Right lobe of liver (tissue), 4 donors: ENCODE data around the gene COX20.

Experiments
- POLR2A ChIP-seq: fragments of 450-650 bp; IDR thresholded peaks from one replicate; pipeline ENCODE4 v1.6.1; 2017; ENCODE audit warnings: antibody characterized with exemption, mild to moderate bottlenecking
- TF ChIP-seq, protein P1 (sequence below), 4 donors: fragments of 200-600 bp in 3 of 4; fragments of 450-650 bp in 1 of 4; IDR thresholded peaks; one replicate each; pipeline versions ENCODE4 v1.5.1 to v1.8.0; 2016 to 2022; ENCODE audit warnings: antibody characterized with exemption in 4 of 4, mild to moderate bottlenecking in 2 of 4
- donor health status: DM: no; HTN: no; CAD: no.
- donor health status: DM: no; HTN: no; CAD: no.
- donor health status: DM: no; HTN: yes; CAD: no.

DNA sequence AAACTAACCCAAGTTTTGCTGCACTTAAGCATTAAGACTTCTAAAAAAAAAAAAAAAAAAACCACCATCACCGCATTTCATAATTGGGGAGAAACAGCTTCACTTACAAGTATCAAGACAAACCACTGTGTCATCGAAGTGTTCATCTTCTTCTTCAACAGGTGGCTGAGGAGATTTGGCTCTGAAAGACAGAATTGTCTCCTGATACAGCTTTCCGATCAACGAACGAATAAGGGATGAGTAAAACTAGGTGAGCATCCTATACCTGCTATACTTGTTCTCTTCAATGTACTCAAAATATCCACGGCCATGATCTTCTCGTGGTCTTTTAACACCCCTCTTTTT lies 26.9 kb downstream of the COX20 start:
- no peak for TF ChIP-seq POLR2A
- TF ChIP-seq, protein P1, sequence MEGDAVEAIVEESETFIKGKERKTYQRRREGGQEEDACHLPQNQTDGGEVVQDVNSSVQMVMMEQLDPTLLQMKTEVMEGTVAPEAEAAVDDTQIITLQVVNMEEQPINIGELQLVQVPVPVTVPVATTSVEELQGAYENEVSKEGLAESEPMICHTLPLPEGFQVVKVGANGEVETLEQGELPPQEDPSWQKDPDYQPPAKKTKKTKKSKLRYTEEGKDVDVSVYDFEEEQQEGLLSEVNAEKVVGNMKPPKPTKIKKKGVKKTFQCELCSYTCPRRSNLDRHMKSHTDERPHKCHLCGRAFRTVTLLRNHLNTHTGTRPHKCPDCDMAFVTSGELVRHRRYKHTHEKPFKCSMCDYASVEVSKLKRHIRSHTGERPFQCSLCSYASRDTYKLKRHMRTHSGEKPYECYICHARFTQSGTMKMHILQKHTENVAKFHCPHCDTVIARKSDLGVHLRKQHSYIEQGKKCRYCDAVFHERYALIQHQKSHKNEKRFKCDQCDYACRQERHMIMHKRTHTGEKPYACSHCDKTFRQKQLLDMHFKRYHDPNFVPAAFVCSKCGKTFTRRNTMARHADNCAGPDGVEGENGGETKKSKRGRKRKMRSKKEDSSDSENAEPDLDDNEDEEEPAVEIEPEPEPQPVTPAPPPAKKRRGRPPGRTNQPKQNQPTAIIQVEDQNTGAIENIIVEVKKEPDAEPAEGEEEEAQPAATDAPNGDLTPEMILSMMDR (IDR thresholded peaks at IDR 0.05), result no peak
